ENCODE data around the gene PLEKHJ1.

PLEKHJ1 gene

DNA sequence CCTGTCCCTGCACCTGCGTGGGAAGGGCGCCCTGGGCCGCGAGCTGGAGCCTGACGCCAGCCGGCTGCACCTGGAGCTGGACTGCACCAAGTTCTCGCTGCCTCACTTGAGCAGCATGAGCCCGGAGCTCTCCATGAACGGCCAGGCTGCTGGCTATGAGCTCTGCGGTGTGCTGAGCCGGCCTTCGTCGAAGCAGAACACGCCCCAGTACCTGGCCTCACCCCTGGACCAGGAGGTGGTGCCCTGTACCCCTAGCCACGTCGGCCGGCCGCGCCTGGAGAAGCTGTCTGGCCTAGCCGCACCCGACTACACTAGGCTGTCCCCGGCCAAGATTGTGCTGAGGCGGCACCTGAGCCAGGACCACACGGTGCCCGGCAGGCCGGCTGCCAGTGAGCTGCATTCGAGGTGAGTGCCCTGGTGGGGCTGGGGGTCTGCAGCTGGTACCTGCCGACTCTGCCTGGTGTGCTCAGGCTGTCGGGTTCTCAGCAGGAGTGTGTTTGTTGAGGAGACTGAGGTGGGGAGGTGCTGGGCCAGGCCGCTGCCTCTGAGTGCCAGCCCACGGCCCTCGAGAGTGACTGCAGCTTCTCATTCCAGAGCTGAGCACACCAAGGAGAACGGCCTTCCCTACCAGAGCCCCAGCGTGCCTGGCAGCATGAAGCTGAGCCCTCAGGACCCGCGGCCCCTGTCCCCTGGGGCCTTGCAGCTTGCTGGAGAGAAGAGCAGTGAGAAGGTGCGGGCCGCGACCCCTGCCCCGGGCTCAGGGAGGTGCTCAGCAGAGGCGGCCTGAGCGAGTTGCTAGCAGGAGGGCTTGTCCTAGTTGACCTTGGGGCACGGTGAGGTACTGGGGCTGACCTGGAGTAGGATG lies 19.5 kb downstream of the PLEKHJ1 start:
- peaks cover 5% of the 10 kb centered on the region; the same call in 1 of the 2 replicates for H3K36me3 ChIP-seq (ENCODE audit: insufficient read depth, low read length)
- no peak overlapping the region for H3K9ac ChIP-seq (ENCODE audit: low read depth, low read length)
- H3K9me3 ChIP-seq (ENCODE audit: control insufficient read depth, insufficient read depth, low read length) = no peaks in the 10 kb centered on the region
- H3K4me1 ChIP-seq (ENCODE audit: insufficient read depth, low read length) = no peaks in the 10 kb centered on the region

DNA sequence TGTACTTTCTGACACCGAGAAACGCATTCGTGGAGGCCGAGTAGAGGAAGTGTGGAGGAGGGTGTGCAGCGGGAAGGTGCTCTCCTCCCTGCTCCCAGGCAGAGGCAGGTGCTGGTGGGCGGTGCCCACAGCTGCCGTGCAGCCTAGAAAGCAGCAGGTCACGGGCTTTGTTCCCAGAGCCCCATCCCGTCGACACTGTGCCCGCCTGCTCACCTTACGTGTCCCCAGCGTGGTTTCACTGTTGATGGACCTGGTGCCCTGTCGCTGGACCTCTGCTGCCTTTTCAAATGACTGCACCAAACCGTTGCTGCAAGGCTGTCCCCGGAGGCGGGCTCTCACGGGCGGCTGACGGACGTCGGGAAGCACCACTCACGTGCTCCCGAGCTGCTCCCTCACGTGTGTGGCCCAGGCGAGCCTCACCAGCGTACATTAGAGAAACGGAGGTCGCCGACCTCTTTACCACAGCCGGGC lies 20.8 kb downstream of the PLEKHJ1 start:
- no peak overlapping the region for H3K9ac ChIP-seq (ENCODE audit: low read depth, low read length)
- peaks cover 5% of the 10 kb centered on the region; the same call in 1 of the 2 replicates for H3K36me3 ChIP-seq (ENCODE audit: insufficient read depth, low read length)

DNA sequence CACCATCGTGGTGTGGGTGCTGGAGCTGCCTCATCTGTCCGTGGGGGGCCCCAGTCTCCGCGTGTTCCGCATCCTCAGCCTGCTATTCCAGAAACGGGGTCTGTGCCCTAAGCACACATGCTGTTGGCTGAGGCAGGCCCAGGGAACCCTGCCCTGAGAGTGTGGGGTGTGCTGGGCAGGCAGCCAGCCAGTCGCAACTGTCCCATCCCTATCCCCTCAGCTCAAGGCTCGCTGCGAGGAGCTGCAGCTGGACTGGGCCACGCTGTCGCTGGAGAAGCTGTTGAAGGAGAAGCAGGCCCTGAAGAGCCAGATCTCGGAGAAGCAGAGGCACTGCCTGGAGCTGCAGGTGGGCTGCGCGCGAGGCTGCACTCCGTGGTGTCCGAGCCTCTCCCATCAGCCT lies 21.9 kb downstream of the PLEKHJ1 start:
- H3K36me3 ChIP-seq (ENCODE audit: insufficient read depth, low read length) = peaks cover 5% of the 10 kb centered on the region; the same call in 1 of the 2 replicates
- H3K9ac ChIP-seq (ENCODE audit: low read depth, low read length) = no peak overlapping the region

More for the DNA sequence above, 20.8 kb downstream of the PLEKHJ1 start:
- Histone ChIP-seq H3K4me1 (ENCODE audit: insufficient read depth, low read length) (no peaks in the 10 kb centered on the region), H3K9me3 (ENCODE audit: control insufficient read depth, insufficient read depth, low read length) (no peaks in the 10 kb centered on the region)

DNA sequence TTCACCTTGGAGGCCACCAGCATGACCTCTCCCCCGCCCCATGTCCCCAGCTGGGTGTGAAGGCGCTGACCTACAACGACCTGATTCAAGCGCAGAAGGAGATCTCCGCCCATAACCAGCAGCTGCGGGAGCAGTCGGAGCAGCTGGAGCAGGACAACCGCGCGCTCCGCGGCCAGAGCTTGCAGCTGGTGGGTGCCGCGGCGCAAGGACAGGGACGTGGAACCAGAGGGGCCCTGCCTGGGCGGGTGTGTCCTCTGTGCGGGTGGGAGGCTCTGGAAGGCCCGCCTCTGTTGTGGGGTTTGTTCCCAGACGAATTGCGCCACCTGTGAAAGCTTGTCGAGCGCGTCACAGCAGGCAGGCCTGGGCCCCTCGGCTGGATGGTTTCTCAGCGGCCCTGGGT lies 22.3 kb downstream of the PLEKHJ1 start:
- no peak overlapping the region for H3K9ac ChIP-seq (ENCODE audit: low read depth, low read length)
- H3K9me3 ChIP-seq (ENCODE audit: control insufficient read depth, insufficient read depth, low read length) = no peaks in the 10 kb centered on the region
- peaks cover 1% of the 10 kb centered on the region; the same call in 1 of the 2 replicates for H3K4me1 ChIP-seq (ENCODE audit: insufficient read depth, low read length)
- peaks cover 5% of the 10 kb centered on the region; the same call in 1 of the 2 replicates for H3K36me3 ChIP-seq (ENCODE audit: insufficient read depth, low read length)

More for the DNA sequence above, 21.9 kb downstream of the PLEKHJ1 start:
- Histone ChIP-seq H3K9me3 (ENCODE audit: control insufficient read depth, insufficient read depth, low read length) (no peaks in the 10 kb centered on the region), H3K4me1 (ENCODE audit: insufficient read depth, low read length) (no peaks in the 10 kb centered on the region; the same call in 1 of the 2 replicates)

DNA sequence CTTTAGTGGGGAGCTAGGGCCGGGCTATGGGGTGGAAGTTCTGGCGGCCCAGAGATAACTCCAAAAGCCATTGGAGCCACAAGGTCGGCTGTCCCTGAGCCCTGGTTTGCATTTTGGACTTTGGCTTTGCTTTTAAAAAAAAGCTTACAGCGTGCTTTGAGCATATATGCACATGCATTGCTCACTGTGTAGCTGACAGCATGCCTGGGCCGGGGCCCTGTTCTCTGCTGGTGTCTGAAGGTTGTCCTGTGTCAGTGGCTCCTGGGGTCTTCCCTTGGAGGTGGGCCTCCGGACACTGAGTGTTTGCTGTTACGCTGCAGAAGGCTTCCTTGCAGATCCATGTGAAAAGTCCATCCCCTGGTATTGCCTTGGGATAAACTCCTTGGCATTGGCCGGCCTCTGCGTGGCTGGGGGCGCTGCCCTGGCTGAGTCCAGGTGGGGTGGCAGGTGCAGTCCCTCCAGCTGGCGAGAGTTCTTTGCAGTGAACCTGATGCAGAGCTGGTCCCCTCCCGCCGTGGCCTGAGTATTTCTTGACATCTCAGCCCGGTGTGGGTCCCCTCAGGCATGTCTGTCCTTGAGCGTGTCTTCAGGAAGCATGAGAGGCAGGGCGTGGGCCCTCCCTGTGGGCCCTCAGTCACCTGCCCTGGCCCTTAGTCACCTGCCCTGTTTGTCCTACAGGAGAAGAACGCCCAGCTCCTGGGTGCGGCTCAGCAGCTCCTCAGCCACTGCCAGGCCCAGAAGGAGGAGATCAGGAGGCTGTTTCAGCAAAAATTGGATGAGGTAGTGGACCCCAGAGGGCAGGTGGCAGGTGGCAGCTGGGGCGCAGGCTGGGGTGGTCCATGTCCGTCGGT lies 23.0 kb downstream of the PLEKHJ1 start:
- Histone ChIP-seq H3K9me3 (ENCODE audit: control insufficient read depth, insufficient read depth, low read length) (no peaks in the 10 kb centered on the region), H3K9ac (ENCODE audit: low read depth, low read length) (no peak overlapping the region), H3K4me1 (ENCODE audit: insufficient read depth, low read length) (peaks cover 4% of the 10 kb centered on the region; the same call in 1 of the 2 replicates), H3K36me3 (ENCODE audit: insufficient read depth, low read length) (peaks cover 5% of the 10 kb centered on the region; the same call in 1 of the 2 replicates)

DNA sequence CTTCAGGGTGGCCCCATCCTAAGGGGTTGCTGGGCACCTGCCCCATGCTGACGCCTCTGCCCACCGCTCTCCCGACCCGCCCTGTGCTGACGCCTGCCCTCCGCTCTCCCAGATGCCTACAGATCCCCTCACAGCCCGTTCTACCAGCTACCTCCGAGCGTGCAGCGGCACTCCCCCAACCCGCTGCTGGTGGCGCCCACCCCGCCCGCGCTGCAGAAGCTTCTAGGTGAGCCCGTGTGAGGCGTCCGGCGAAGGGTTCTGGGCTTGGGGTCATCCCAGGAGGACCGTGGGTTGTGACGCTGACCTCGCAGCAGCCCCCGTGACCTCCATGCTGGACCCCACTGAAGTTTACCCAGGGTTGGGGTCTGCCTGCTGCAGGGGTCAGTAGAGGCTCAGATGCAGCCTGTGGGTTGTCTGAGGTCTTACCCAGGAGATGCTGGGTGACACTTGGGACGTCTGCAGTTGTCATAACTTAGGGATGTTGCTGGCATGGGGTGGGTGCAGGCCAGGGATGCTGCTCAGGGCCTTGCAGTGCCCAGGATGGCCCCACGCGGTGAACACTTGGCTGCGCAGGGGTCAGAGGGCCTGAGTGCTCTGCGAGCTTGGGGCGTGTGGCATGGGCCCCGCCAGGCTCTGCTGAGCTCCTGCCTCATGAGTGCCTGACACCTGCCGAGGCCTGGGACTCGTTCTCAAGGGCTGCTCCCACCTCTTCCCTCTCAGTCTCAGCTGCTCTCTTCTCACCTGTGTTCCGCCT lies 25.0 kb downstream of the PLEKHJ1 start:
- no peaks in the 10 kb centered on the region for H3K9me3 ChIP-seq (ENCODE audit: control insufficient read depth, insufficient read depth, low read length)
- H3K4me1 ChIP-seq (ENCODE audit: insufficient read depth, low read length) = peaks cover 4% of the 10 kb centered on the region; the same call in 1 of the 2 replicates
- no peaks in the 10 kb centered on the region for H3K36me3 ChIP-seq (ENCODE audit: insufficient read depth, low read length)
- H3K9ac ChIP-seq (ENCODE audit: low read depth, low read length) = no peak overlapping the region

DNA sequence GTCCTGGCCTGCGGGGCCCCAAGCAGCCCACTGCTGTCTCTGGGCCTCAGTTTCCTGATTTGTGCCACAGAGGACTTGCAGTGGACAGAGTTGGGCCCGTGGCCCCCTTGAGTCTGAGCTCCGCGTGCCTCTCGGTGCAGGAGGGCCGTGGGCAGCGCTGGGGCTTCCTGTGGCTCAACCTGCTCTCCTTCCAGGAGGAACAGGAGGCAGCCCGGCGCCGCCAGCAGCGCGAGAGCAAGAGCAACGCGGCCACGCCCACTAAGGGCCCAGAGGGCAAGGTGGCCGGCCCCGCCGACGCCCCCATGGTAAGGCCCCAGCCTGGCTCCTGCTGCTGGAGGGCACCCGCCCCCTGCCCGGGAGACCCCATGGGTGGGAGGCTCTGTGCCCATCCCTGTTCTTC lies 25.9 kb downstream of the PLEKHJ1 start:
- Histone ChIP-seq H3K4me1 (ENCODE audit: insufficient read depth, low read length) (peaks cover 4% of the 10 kb centered on the region; the same call in 1 of the 2 replicates), H3K36me3 (ENCODE audit: insufficient read depth, low read length) (no peaks in the 10 kb centered on the region), H3K9ac (ENCODE audit: low read depth, low read length) (no peak overlapping the region), H3K9me3 (ENCODE audit: control insufficient read depth, insufficient read depth, low read length) (no peaks in the 10 kb centered on the region)

DNA sequence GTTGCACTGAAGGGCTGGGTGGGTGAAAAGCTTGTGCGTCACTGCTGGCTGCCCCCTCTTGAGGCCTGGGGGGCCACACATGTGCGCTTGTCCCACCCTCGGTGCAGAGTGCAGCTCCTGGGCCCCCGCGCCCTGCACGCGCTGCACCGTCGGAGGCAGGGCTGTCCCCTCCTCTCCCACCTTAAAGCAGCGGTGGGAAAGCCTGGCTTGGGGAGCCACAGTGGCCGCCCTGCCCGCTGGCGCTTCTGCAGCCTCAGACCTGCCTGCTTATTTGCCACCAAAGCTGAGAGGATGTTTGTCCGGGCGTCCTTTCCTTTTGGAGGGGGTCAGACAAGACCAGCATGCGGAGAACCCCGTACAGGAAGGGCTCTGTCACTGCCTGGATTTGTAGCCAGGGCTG lies 26.7 kb downstream of the PLEKHJ1 start:
- Histone ChIP-seq H3K9ac (ENCODE audit: low read depth, low read length) (no peak overlapping the region), H3K9me3 (ENCODE audit: control insufficient read depth, insufficient read depth, low read length) (no peaks in the 10 kb centered on the region), H3K4me1 (ENCODE audit: insufficient read depth, low read length) (peaks cover 4% of the 10 kb centered on the region; the same call in 1 of the 2 replicates), H3K36me3 (ENCODE audit: insufficient read depth, low read length) (no peaks in the 10 kb centered on the region)

DNA sequence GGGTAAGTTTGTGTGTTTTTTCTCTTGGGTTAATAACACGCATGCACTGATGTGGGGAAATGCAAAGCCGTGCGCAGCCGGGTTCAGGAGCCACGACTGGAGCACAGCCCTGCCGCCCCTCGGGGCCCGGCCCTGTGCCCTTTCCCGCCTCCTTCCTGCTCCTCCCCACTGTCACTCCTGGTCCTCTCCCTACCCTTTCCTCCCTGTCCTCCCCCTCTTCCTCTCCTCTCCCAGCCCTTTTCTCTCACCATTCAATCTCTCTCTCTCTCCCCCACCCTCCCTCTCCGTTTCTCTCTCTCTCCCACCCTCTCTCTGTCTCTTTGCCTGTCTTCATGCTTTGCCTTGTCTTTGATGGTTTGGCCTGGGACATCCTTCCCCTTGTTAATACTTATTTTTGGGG lies 27.2 kb downstream of the PLEKHJ1 start:
- H3K9ac ChIP-seq (ENCODE audit: low read depth, low read length) = no peak overlapping the region
- no peaks in the 10 kb centered on the region for H3K9me3 ChIP-seq (ENCODE audit: control insufficient read depth, insufficient read depth, low read length)
- no peaks in the 10 kb centered on the region for H3K36me3 ChIP-seq (ENCODE audit: insufficient read depth, low read length)
- H3K4me1 ChIP-seq (ENCODE audit: insufficient read depth, low read length) = peaks cover 4% of the 10 kb centered on the region; the same call in 1 of the 2 replicates

DNA sequence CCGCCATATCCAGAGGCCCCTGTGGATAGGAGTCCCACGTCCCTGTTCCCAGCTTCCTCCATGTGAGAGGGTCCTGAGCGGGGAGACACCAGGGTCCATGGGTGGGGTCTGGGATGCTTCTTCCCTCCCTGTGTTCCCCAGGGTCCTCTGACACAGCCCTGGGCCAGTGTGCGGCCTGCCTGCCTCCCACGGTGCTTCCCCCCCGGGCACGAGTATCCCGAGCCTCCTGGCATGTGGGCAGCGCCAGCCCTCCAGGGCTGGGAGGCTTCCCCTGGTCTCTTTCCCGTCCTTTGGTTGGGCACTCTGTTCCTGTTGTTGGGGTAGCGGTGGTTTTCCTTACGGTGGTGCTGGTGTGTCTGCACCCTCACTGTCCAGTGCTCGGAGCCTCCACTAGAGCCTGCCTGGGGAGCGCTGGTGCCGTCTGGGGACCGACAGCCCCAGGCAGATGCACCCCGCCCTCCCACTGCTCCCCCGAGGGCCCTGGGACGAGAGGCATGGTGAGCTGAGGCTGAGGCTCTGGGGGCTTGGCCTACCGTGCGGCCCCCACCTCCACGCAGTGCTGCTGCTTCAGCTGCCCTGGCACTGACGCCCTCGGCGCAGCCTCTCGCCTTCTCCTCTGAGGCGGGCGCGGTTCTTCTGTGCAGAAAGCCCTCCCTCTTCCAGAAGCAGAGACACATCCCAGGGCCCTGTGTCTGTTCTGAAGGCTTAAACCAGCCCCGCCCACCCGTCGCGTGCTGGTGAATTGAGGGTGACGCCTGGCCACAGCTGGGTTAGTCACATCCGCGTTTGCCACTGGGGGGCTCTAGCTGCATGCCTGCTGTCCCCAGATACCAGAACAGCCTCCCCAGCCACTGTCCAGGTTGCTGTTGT lies 27.9 kb downstream of the PLEKHJ1 start:
- Histone ChIP-seq H3K9ac (ENCODE audit: low read depth, low read length) (no peak overlapping the region), H3K9me3 (ENCODE audit: control insufficient read depth, insufficient read depth, low read length) (no peaks in the 10 kb centered on the region), H3K4me1 (ENCODE audit: insufficient read depth, low read length) (peaks cover 4% of the 10 kb centered on the region; the same call in 1 of the 2 replicates), H3K36me3 (ENCODE audit: insufficient read depth, low read length) (no peaks in the 10 kb centered on the region)

DNA sequence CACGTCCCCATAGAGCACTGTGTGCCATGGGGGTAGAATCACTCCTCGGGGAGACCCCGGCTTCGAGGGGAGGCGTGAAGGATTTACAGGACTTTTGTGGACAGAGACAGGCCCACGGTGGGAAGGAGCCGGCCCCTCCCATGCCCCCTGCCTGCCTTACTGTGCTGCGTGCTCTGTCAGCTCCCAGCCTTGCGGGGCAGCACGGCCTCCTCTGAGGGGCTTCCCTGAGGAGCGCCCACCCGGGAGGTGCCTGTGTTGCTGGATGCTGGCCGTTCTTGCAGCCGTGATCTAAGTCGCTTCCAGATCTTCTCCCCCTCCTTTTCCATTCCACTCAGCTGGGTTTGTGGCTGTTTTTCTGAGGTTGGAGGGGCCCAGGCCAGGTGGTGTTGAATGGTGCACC lies 29.1 kb downstream of the PLEKHJ1 start:
- no peaks in the 10 kb centered on the region for H3K9me3 ChIP-seq (ENCODE audit: control insufficient read depth, insufficient read depth, low read length)
- peaks cover 4% of the 10 kb centered on the region; the same call in 1 of the 2 replicates for H3K4me1 ChIP-seq (ENCODE audit: insufficient read depth, low read length)
- H3K9ac ChIP-seq (ENCODE audit: low read depth, low read length) = no peak overlapping the region
- no peaks in the 10 kb centered on the region for H3K36me3 ChIP-seq (ENCODE audit: insufficient read depth, low read length)

DNA sequence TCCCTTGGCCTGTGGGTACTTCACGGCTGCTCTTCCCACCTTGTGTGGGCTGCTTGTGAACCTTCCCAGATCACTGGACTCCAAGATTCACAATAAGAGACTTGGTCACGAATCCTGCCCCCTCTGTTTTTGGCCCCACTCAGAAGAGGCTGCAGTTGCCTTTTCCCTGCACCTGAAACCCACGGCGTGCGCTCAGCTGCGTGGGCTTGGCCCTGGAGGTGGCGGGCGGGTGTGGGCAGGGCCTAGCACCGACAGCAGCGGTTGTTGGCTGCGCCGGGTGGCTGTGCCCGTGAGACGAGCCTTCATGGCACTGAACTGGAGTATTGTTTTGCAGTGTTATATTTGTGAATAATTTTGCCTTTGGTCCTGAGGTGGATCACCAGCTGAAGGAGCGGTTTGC lies 33.8 kb downstream of the PLEKHJ1 start:
- no peak overlapping the region for H3K9ac ChIP-seq (ENCODE audit: low read depth, low read length)
- H3K4me1 ChIP-seq (ENCODE audit: insufficient read depth, low read length) = no peaks in the 10 kb centered on the region
- 0 out of 2 replicates have a peak, but pooled peaks cover 5% of the 10 kb centered on the region for H3K36me3 ChIP-seq (ENCODE audit: insufficient read depth, low read length)

More for the DNA sequence above, 33.8 kb downstream of the PLEKHJ1 start:
- H3K9me3 ChIP-seq (ENCODE audit: control insufficient read depth, insufficient read depth, low read length) = no peaks in the 10 kb centered on the region
